BE2C (cell line): ENCODE measurements around the gene LAMA5.

Source experiments
- DNase-seq: peaks from one replicate; pipeline ENCODE4 v3.0.0-alpha.2; 2020
- H3K27me3 ChIP-seq: fragments of 250-450 bp; sonication (Bioruptor Pico); 2 replicates; pipeline ENCODE4 v1.5.1; 2020; ENCODE audit warnings: mild to moderate bottlenecking
- H3K36me3 ChIP-seq: fragments of 250-450 bp; sonication (Bioruptor Pico); 2 replicates; pipeline ENCODE4 v1.5.1; 2020; ENCODE audit warnings: mild to moderate bottlenecking
- H3K4me1 ChIP-seq: fragments of 250-450 bp; sonication (Bioruptor Pico); 2 replicates; pipeline ENCODE4 v1.5.1; 2020
- H3K4me3 ChIP-seq: 2 replicates; pipeline ENCODE4 v1.5.1; 2011; ENCODE audit warnings: low read depth, low read length
- H3K9me3 ChIP-seq: fragments of 250-450 bp; sonication (Bioruptor Pico); 2 replicates; pipeline ENCODE4 v1.5.1; 2020
- CTCF ChIP-seq: IDR thresholded peaks from 2 replicates; pipeline ENCODE4 v1.5.1; 2012; ENCODE audit warnings: mild to moderate bottlenecking, low read depth, low read length

The LAMA5 gene

GRCh38 chr20:62391165-62392076 is 24.3 kb upstream of the LAMA5 start:
- H3K4me1 ChIP-seq, result no peaks in the 10 kb centered on the region
- TF ChIP-seq CTCF, result no peak
- no peak overlapping the region for H3K4me3 ChIP-seq
- H3K9me3 ChIP-seq, result no peaks in the 10 kb centered on the region
- peaks cover 27% of the 10 kb centered on the region for H3K36me3 ChIP-seq
- H3K27me3 ChIP-seq, result no peaks in the 10 kb centered on the region
- DNase-seq, result no peak

- H3K27me3 ChIP-seq, result no peaks in the 10 kb centered on the region
- peaks cover 27% of the 10 kb centered on the region for H3K36me3 ChIP-seq
- TF ChIP-seq CTCF, result no peak
- H3K4me1 ChIP-seq, result no peaks in the 10 kb centered on the region
- no peak for DNase-seq
- H3K9me3 ChIP-seq, result no peaks in the 10 kb centered on the region
- no peak overlapping the region for H3K4me3 ChIP-seq
These were observed 23.4 kb upstream of the LAMA5 start for GRCh38 chr20:62390317-62391164.

- no peaks in the 10 kb centered on the region for H3K9me3 ChIP-seq
- H3K27me3 ChIP-seq, result no peaks in the 10 kb centered on the region
- no peak for DNase-seq
- no peak overlapping the region for H3K4me3 ChIP-seq
- no peaks in the 10 kb centered on the region for H3K4me1 ChIP-seq
- TF ChIP-seq CTCF, result no peak
- H3K36me3 ChIP-seq, result peaks cover 27% of the 10 kb centered on the region
These were observed 22.5 kb upstream of the LAMA5 start for GRCh38 chr20:62389601-62390087.

- H3K4me3 ChIP-seq, result peak overlapping the region; percentile 100
These were observed 21.9 kb upstream of the LAMA5 start for GRCh38 chr20:62388839-62389600.

More at GRCh38 chr20:62388839-62389600, 21.9 kb upstream of the LAMA5 start:
- no peaks in the 10 kb centered on the region for H3K27me3 ChIP-seq
- 0 out of 2 replicates have a peak, but pooled peaks have one; percentile 14 for TF ChIP-seq CTCF
- H3K9me3 ChIP-seq, result no peaks in the 10 kb centered on the region
- H3K4me1 ChIP-seq, result no peaks in the 10 kb centered on the region
- no peak for DNase-seq
- peaks cover 27% of the 10 kb centered on the region for H3K36me3 ChIP-seq
